Chondrocyte (in vitro differentiated cells): ENCODE data around the gene PUS1. TPM values are rescaled to one million over a fixed set of nuclear protein-coding genes. Genes with fewer than 3 reads are reported as not detected.

Experiments
- DNase-seq: peaks from one replicate; pipeline ENCODE4 v3.0.0; 2021; ENCODE audit warnings: mixed read lengths, low spot score
- H3K27ac Mint-ChIP-seq: one replicate; pipeline ENCODE4 v1.8.0; 2021; ENCODE audit warnings: mild to moderate bottlenecking, moderate library complexity, mixed read lengths; ENCODE audit not compliant: unreplicated experiment
- H3K27me3 Mint-ChIP-seq: 2 replicates; pipeline ENCODE4 v1.8.0; 2021; ENCODE audit warnings: low read depth, mixed read lengths
- H3K36me3 Mint-ChIP-seq: 2 replicates; pipeline ENCODE4 v1.8.0; 2021; ENCODE audit warnings: low read depth, mixed read lengths
- H3K4me1 Mint-ChIP-seq: 2 replicates; pipeline ENCODE4 v1.8.0; 2021; ENCODE audit warnings: low read depth, mild to moderate bottlenecking, mixed read lengths
- H3K4me3 Mint-ChIP-seq: one replicate; pipeline ENCODE4 v1.8.0; 2021; ENCODE audit warnings: mild to moderate bottlenecking, moderate library complexity, mixed read lengths; ENCODE audit not compliant: unreplicated experiment
- H3K9me3 Mint-ChIP-seq: 2 replicates; pipeline ENCODE4 v1.8.0; 2021; ENCODE audit warnings: low read depth, mixed read lengths
- CTCF ChIP-seq: fragments of 200-600 bp; sonication (generic); IDR thresholded peaks from 2 replicates; pipeline ENCODE4 v1.5.0; 2021; ENCODE audit warnings: antibody characterized with exemption, mild to moderate bottlenecking, moderate library complexity
- total RNA-seq: library from RNA; stranded (reverse); gene quantifications from 3 replicates; pipeline ENCODE4 v1.2.1, GENCODE V29; 2021

Gene PUS1
- total RNA-seq, 1 donor from 2014 or later, result 19.8 TPM

DNA sequence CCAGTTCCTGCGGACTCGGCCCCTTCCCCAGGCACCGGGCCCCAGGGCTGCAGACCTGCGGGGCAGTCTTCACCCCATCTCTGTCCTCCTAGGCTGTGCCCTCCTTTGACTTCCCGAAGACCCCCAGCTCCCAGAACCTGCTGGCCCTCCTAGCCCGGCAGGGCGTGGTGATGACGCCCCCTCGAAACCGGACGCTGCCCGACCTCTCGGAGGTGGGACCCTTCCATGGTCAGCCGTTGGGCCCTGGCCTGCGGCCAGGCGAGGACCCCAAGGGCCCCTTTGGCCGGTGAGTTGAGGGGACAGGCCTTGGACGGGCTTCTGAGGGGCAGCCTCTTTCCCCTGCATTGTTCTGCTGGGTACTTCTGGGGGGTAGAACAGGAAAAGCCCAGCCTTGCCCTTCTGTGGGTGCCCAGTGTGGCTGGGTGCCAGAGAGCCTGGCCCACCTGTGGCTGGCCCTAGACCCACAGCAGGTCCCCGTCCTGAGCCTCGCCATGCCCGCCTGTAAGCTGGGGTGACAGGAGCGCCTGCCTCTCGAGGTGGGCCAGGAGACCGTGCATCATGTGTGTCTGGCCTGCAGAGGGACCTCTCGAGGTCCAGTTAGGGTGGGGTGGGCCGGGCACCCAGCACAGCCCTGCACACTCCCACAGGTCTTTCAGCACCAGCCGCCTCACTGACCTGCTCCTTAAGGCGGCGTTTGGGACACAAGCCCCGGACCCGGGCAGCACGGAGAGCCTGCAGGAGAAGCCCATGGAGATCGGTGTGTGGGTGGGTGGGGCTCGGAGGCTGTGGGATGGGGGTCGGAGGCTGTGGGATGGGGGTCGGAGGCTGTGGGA lies 12.6 kb upstream of the PUS1 start:
- no peaks in the 10 kb centered on the region for H3K9me3 Mint-ChIP-seq
- H3K27ac Mint-ChIP-seq, result no peak overlapping the region
- no peak for TF ChIP-seq CTCF
- DNase-seq, result no peak
- H3K4me1 Mint-ChIP-seq, result peaks cover 20% of the 10 kb centered on the region
- H3K36me3 Mint-ChIP-seq, result peaks cover 6% of the 10 kb centered on the region
- no peaks in the 10 kb centered on the region for H3K27me3 Mint-ChIP-seq
- H3K4me3 Mint-ChIP-seq, result no peak overlapping the region

DNA sequence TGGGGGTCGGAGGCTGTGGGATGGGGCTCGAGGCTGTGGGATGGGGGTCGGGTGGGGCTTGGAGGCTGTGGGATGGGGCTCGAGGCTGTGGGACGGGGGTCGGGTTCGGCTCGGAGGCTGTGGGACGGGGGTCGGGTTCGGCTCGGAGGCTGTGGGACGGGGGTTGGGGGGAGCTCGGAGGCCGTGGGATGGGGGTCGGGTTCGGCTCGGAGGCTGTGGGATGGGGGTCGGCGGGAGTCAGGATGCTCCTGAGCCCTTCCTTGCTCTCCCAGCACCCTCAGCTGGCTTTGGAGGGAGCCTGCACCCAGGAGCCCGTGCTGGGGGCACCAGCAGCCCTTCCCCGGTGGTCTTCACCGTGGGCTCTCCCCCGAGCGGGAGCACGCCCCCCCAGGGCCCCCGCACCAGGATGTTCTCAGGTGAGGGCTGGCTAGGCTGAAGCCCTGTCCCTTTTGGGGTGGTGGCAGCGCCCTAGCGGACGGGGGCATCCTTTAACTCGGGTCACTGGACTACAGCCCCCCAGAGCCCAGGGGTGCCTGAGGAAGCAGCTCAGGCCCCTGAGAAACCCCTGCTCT lies 11.9 kb upstream of the PUS1 start:
- no peaks in the 10 kb centered on the region for H3K27me3 Mint-ChIP-seq
- peaks cover 11% of the 10 kb centered on the region for H3K36me3 Mint-ChIP-seq
- no peaks in the 10 kb centered on the region for H3K9me3 Mint-ChIP-seq
- H3K4me3 Mint-ChIP-seq, result no peak overlapping the region
- no peak for TF ChIP-seq CTCF
- H3K27ac Mint-ChIP-seq, result no peak overlapping the region
- H3K4me1 Mint-ChIP-seq, result peaks cover 13% of the 10 kb centered on the region
- peak; percentile 100 for DNase-seq

- Mint-ChIP-seq H3K9me3 (no peaks in the 10 kb centered on the region), H3K4me1 (peaks cover 7% of the 10 kb centered on the region), H3K27me3 (no peaks in the 10 kb centered on the region), H3K36me3 (peaks cover 8% of the 10 kb centered on the region), H3K27ac (no peak overlapping the region), H3K4me3 (no peak overlapping the region)
- no peak for DNase-seq
- TF ChIP-seq CTCF, result no peak
Measured at GRCh38 chr12:131917711-131918306, 11.3 kb upstream of the PUS1 start.

DNA sequence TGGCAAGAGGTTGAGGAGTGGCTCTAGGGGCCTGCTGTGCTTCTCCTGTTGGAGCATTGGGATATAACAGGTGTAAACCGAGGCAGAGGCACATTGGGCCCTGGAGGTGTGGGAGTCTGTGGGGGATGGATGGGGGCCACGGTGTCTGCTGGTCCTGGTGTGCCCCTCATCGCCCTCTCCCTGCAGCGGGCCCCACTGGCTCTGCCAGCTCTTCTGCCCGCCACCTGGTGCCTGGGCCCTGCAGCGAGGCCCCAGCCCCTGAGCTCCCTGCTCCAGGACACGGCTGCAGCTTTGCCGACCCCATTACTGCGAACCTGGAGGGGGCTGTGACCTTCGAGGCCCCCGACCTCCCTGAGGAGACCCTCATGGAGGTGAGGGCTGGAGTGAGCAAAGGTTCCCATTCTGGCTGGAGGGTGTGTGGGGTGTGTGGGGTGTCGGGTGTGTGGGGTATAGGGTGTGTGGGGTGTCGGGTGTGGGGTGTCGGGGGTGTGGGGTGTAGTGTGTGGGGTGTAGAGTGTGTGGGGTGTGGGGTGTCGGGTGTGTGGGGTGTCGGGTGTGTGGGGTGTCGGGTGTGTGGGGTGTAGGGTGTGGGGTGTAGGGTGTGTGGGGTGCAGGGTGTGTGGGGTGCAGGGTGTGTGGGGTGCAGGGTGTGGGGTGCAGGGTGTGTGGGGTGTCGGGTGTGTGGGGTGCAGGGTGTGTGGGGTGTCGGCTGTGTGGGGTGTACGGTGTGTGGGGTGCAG lies 10.6 kb upstream of the PUS1 start:
- H3K9me3 Mint-ChIP-seq, result no peaks in the 10 kb centered on the region
- no peaks in the 10 kb centered on the region for H3K27me3 Mint-ChIP-seq
- DNase-seq, result no peak
- H3K4me1 Mint-ChIP-seq, result no peaks in the 10 kb centered on the region
- H3K4me3 Mint-ChIP-seq, result no peak overlapping the region
- peaks cover 8% of the 10 kb centered on the region for H3K36me3 Mint-ChIP-seq
- no peak for TF ChIP-seq CTCF
- H3K27ac Mint-ChIP-seq, result no peak overlapping the region

DNA sequence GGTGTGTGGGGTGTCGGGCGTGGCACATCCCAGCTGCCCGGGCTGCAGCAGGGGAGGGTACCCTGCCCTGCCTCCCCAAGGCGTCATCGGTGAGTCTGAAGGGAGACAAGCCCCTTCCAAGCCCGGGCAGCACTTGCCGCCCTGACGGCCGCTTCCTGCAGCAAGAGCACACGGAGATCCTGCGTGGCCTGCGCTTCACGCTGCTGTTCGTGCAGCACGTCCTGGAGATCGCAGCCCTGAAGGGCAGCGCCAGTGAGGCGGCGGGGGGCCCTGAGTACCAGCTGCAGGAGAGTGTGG lies 10.1 kb upstream of the PUS1 start:
- DNase-seq, result no peak
- no peak overlapping the region for H3K4me3 Mint-ChIP-seq
- H3K27me3 Mint-ChIP-seq, result no peaks in the 10 kb centered on the region
- no peak for TF ChIP-seq CTCF
- H3K9me3 Mint-ChIP-seq, result no peaks in the 10 kb centered on the region
- H3K4me1 Mint-ChIP-seq, result no peaks in the 10 kb centered on the region
- H3K36me3 Mint-ChIP-seq, result peaks cover 8% of the 10 kb centered on the region
- no peak overlapping the region for H3K27ac Mint-ChIP-seq
